Measurements from ENCODE around the gene PROM2.
"Not testable (repeated sequence)": the region's sequence is repeated elsewhere in the genome, so short reads cannot be mapped to it uniquely, and the experiment has no call there.

PROM2 gene

DNA sequence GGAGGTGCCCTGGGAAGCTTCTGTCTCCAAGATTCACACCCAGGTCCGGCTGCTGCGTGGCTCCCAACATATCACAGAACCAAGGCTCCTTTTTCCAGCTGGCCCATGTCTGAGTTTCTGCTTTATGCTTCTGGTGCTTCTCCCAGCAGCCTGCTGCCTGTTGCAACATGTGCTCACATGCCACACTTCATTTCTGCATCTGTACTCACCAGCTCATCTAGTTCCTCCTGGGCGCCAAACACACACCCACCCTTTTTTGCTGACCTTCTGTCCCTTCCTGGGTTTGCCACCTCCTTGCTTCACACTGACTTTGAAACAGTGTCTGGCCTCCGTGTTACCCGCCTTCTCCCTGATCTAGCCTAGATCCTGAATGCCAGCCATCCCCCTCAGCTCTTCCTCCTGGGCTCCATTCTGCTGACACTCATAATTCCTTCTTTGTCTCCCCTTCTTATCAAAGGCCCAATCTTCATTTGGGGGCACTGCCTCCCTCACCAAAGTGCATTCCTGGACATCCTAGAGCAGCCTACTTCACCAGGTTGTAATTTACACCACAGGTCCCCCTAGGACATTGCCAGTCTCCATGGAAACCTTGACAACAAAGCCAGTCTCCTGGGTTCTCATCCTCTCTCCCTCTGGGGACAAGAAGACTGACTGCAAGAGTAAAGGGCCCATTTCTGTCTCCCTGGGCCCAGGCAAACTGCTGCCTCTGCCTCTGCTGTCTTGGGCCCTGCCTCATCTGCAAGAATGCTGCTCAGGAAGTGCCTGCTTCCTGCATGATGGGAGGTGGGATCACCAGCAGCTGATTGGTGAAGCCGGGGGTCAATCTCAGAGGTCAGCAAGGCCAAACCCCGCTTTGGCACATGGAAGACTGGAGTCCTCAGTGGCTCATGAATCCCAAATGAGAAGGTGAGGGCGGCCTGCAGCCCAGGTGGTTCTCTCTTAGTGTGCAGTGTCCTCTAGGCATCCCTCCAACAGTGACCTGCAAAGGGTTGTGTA, 13.9 kb upstream of the PROM2 start:
- Histone ChIP-seq H3K4me3 (ENCODE audit: low read length) (no peak overlapping the region), H3K9ac (ENCODE audit: low read length) (no peak overlapping the region), H3K9me3 (ENCODE audit: control insufficient read depth, low read depth, low read length) (no peaks in the 10 kb centered on the region), H3K27ac (ENCODE audit: low read length) (no peak overlapping the region), H3K4me1 (ENCODE audit: control insufficient read depth, low read depth, low read length) (peaks cover 5% of the 10 kb centered on the region), H3K27me3 (ENCODE audit: control insufficient read depth, insufficient read depth, low read length) (no peaks in the 10 kb centered on the region), H3K36me3 (ENCODE audit: control insufficient read depth, low read depth, low read length) (no peaks in the 10 kb centered on the region)

DNA sequence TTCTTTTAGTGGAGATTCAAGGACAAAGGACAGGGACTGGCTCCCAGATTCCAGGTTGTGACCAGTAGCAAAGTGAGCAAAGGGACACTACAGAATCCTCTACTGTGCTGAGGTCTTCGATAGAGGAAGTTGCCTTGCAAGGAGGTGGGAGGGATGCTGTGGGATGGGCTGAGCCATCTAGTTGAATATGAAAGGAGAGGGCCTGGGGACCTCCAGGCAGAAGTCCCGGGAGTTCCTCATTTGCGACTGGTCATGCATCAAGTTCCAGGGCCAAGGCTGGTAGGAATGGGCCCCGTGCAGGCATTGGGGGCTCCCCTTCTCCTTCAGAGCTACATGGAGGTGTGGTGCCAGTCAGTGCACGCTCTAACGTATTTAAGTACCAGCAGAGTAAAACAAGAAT, 12.6 kb upstream of the PROM2 start:
- Histone ChIP-seq H3K9ac (ENCODE audit: low read length) (no peak overlapping the region), H3K36me3 (ENCODE audit: control insufficient read depth, low read depth, low read length) (no peaks in the 10 kb centered on the region), H3K4me3 (ENCODE audit: low read length) (no peak overlapping the region), H3K9me3 (ENCODE audit: control insufficient read depth, low read depth, low read length) (no peaks in the 10 kb centered on the region), H3K4me1 (ENCODE audit: control insufficient read depth, low read depth, low read length) (peaks cover 5% of the 10 kb centered on the region), H3K27ac (ENCODE audit: low read length) (no peak overlapping the region), H3K27me3 (ENCODE audit: control insufficient read depth, insufficient read depth, low read length) (no peaks in the 10 kb centered on the region)

DNA sequence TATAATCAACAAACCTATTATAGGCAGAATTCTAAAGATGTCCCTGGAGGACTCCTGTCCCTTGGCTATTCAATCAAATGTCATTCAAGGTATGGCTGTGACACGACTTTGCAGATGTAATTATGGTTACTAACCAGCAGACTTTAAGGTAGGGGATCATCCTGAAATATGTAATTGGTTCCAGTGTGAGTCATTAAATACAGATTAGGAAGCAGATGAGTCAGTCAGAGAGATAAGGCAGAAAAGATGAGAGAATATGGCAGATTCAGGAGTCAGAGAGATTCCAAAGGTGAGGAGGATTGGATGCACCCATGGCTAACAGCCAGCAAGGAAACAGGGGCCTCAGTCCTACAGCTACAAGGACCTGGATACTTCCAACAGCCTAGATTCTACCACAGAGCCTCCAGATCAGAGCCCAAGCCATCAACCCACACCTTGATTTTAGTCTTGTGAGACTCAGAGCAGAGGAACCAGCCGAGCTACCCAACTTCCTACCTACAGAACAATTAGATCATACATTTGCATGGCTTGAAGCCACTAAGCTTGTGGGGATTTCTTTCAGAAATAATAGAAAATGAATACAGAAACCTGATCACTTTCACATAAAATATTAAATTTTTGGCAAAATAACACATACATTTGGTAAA, 11.2 kb upstream of the PROM2 start:
- no peak overlapping the region for H3K9ac ChIP-seq (ENCODE audit: low read length)

GRCh38 chr2:95264624-95265023, 9.6 kb upstream of the PROM2 start:
- Histone ChIP-seq H3K27ac (ENCODE audit: low read length) (no peak overlapping the region), H3K27me3 (ENCODE audit: control insufficient read depth, insufficient read depth, low read length) (no peaks in the 10 kb centered on the region)

More for the DNA sequence above, 11.2 kb upstream of the PROM2 start:
- H3K36me3 ChIP-seq (ENCODE audit: control insufficient read depth, low read depth, low read length): no peaks in the 10 kb centered on the region
- H3K4me3 ChIP-seq (ENCODE audit: low read length): no peak overlapping the region
- no peaks in the 10 kb centered on the region for H3K27me3 ChIP-seq (ENCODE audit: control insufficient read depth, insufficient read depth, low read length)
- no peak overlapping the region for H3K27ac ChIP-seq (ENCODE audit: low read length)
- peaks cover 5% of the 10 kb centered on the region for H3K4me1 ChIP-seq (ENCODE audit: control insufficient read depth, low read depth, low read length)
- no peaks in the 10 kb centered on the region for H3K9me3 ChIP-seq (ENCODE audit: control insufficient read depth, low read depth, low read length)

GRCh38 chr2:95265182-95265581, 9.1 kb upstream of the PROM2 start:
- Histone ChIP-seq H3K9ac (ENCODE audit: low read length) (no peak overlapping the region), H3K27ac (ENCODE audit: low read length) (no peak overlapping the region), H3K4me3 (ENCODE audit: low read length) (no peak overlapping the region), H3K4me1 (ENCODE audit: control insufficient read depth, low read depth, low read length) (peaks cover 5% of the 10 kb centered on the region), H3K36me3 (ENCODE audit: control insufficient read depth, low read depth, low read length) (no peaks in the 10 kb centered on the region), H3K27me3 (ENCODE audit: control insufficient read depth, insufficient read depth, low read length) (no peaks in the 10 kb centered on the region), H3K9me3 (ENCODE audit: control insufficient read depth, low read depth, low read length) (no peaks in the 10 kb centered on the region)

More at GRCh38 chr2:95264624-95265023, 9.6 kb upstream of the PROM2 start:
- Histone ChIP-seq H3K9ac (ENCODE audit: low read length) (no peak overlapping the region), H3K4me1 (ENCODE audit: control insufficient read depth, low read depth, low read length) (peaks cover 5% of the 10 kb centered on the region), H3K36me3 (ENCODE audit: control insufficient read depth, low read depth, low read length) (no peaks in the 10 kb centered on the region), H3K9me3 (ENCODE audit: control insufficient read depth, low read depth, low read length) (no peaks in the 10 kb centered on the region), H3K4me3 (ENCODE audit: low read length) (no peak overlapping the region)

- Histone ChIP-seq H3K27ac (ENCODE audit: low read length) (no peak overlapping the region), H3K27me3 (ENCODE audit: control insufficient read depth, insufficient read depth, low read length) (no peaks in the 10 kb centered on the region), H3K4me3 (ENCODE audit: low read length) (no peak overlapping the region), H3K36me3 (ENCODE audit: control insufficient read depth, low read depth, low read length) (no peaks in the 10 kb centered on the region), H3K9ac (ENCODE audit: low read length) (no peak overlapping the region), H3K4me1 (ENCODE audit: control insufficient read depth, low read depth, low read length) (no peaks in the 10 kb centered on the region), H3K9me3 (ENCODE audit: control insufficient read depth, low read depth, low read length) (no peaks in the 10 kb centered on the region)
Observed at GRCh38 chr2:95266781-95267430, 7.3 kb upstream of the PROM2 start.

GRCh38 chr2:95267458-95268210, 6.6 kb upstream of the PROM2 start:
- no peak overlapping the region for H3K9ac ChIP-seq (ENCODE audit: low read length)
- no peaks in the 10 kb centered on the region for H3K27me3 ChIP-seq (ENCODE audit: control insufficient read depth, insufficient read depth, low read length)
- H3K27ac ChIP-seq (ENCODE audit: low read length): no peak overlapping the region
- no peaks in the 10 kb centered on the region for H3K36me3 ChIP-seq (ENCODE audit: control insufficient read depth, low read depth, low read length)
- H3K4me3 ChIP-seq (ENCODE audit: low read length): no peak overlapping the region
- no peaks in the 10 kb centered on the region for H3K9me3 ChIP-seq (ENCODE audit: control insufficient read depth, low read depth, low read length)
- H3K4me1 ChIP-seq (ENCODE audit: control insufficient read depth, low read depth, low read length): no peaks in the 10 kb centered on the region

DNA sequence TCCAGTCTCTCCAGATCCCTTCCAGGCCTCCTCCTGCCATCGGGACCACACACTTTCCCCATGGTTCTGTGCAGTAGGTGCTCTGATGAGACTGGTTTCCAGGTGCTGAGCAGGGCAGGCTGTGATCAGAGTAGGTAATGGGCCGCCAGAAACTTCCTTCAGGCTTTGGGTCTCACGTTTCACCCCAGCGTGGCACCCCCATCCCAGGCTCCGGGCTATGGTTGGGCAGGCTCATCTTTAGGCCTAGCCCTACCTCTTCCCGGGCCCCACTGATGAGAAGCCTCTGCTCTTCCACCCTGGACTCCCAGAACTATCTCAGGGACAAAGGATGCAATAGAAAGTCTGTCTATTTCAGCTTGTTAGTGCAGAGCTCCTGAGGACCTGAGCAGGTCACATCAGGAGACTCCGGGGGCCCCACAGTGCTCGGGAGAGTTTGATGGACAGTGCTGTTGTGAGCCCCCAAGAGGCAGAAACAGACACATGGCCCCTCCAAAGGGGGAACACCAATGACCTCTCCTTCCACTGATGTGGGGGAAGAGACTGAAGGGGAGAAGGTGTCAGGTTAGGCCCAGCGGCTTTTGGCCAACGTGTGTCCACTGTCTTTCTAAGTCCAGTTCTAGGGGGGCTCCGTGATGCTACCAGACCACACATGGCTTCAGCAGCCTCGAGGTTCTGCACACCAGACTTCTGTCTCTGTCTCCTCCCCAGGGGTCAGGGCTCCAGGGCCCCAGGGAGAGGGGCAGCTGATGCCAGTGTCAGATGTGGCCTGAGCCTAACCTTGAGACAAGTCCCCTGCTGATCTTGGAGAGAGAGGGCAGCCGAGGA, 5.8 kb upstream of the PROM2 start:
- no peaks in the 10 kb centered on the region for H3K9me3 ChIP-seq (ENCODE audit: control insufficient read depth, low read depth, low read length)
- no peaks in the 10 kb centered on the region for H3K36me3 ChIP-seq (ENCODE audit: control insufficient read depth, low read depth, low read length)
- no peak overlapping the region for H3K27ac ChIP-seq (ENCODE audit: low read length)
- H3K4me3 ChIP-seq (ENCODE audit: low read length): no peak overlapping the region
- H3K9ac ChIP-seq (ENCODE audit: low read length): no peak overlapping the region
- H3K4me1 ChIP-seq (ENCODE audit: control insufficient read depth, low read depth, low read length): no peaks in the 10 kb centered on the region
- H3K27me3 ChIP-seq (ENCODE audit: control insufficient read depth, insufficient read depth, low read length): no peaks in the 10 kb centered on the region

DNA sequence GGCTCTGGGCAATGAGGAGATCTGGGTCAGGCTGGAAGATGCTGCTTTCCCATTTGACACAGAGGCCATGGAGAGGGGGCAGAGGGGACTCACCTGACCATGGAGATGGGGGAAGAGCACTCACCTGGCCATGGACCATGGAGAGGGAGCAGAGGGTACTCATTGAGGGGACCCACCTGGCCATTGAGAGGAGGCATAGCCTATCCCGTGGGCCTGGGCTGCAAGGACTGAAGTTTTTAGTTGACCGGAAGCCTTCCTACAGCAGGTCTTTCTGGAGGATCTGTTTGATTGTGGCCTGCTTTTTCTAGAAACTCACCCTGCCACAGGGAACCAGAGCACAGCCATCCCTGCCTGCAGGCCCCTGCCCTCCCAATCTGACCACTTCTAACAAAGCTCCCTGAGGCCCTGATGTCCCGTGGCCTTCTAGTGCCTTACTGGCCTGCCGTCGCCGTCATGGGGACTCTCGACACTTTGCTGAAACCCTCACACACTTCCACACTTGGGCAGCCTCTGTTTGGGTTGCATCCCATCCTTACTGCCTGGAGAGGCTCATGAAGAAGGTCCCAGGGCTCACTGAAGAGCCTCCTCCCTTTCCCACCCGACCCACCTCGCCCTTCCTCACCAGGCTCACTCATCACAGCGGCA, 5.1 kb upstream of the PROM2 start:
- Histone ChIP-seq H3K9me3 (ENCODE audit: control insufficient read depth, low read depth, low read length) (no peaks in the 10 kb centered on the region), H3K27me3 (ENCODE audit: control insufficient read depth, insufficient read depth, low read length) (no peaks in the 10 kb centered on the region), H3K36me3 (ENCODE audit: control insufficient read depth, low read depth, low read length) (no peaks in the 10 kb centered on the region), H3K27ac (ENCODE audit: low read length) (no peak overlapping the region), H3K4me1 (ENCODE audit: control insufficient read depth, low read depth, low read length) (peaks cover 5% of the 10 kb centered on the region), H3K4me3 (ENCODE audit: low read length) (no peak overlapping the region), H3K9ac (ENCODE audit: low read length) (no peak overlapping the region)

DNA sequence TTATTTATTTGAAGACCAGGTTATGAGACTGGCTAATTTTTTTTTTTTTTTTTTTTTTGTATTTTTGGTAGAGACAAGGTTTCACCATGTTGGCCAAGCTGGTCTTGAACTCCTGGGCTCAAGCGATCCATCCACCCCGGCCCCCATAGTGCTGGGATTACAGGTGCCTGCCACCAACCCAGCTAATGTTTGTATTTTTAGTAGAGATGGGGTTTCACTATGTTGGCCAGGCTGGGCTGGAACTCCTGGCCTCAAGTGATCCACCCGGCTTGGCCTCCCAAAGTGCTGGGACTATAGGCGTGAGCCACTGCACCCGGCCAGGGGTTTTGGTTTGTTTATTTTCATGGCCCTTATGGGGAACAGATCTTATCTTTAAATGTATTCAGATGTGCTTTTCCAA, 4.5 kb upstream of the PROM2 start:
- H3K9me3 ChIP-seq (ENCODE audit: control insufficient read depth, low read depth, low read length); H3K4me1 ChIP-seq (ENCODE audit: control insufficient read depth, low read depth, low read length); H3K4me3 ChIP-seq (ENCODE audit: low read length); H3K27me3 ChIP-seq (ENCODE audit: control insufficient read depth, insufficient read depth, low read length); H3K36me3 ChIP-seq (ENCODE audit: control insufficient read depth, low read depth, low read length); H3K27ac ChIP-seq (ENCODE audit: low read length); H3K9ac ChIP-seq (ENCODE audit: low read length): not testable (repeated sequence)
